AG08396 (cell line): Measurements from ENCODE around the gene ACAT1.
"Not testable (repeated sequence)": the region's sequence is repeated elsewhere in the genome, so short reads cannot be mapped to it uniquely, and the experiment has no call there.

Source experiments
- DNase-seq: peaks from one replicate; pipeline ENCODE4 v3.0.0; 2012; ENCODE audit warnings: low spot score, mixed read lengths

The ACAT1 gene

DNA sequence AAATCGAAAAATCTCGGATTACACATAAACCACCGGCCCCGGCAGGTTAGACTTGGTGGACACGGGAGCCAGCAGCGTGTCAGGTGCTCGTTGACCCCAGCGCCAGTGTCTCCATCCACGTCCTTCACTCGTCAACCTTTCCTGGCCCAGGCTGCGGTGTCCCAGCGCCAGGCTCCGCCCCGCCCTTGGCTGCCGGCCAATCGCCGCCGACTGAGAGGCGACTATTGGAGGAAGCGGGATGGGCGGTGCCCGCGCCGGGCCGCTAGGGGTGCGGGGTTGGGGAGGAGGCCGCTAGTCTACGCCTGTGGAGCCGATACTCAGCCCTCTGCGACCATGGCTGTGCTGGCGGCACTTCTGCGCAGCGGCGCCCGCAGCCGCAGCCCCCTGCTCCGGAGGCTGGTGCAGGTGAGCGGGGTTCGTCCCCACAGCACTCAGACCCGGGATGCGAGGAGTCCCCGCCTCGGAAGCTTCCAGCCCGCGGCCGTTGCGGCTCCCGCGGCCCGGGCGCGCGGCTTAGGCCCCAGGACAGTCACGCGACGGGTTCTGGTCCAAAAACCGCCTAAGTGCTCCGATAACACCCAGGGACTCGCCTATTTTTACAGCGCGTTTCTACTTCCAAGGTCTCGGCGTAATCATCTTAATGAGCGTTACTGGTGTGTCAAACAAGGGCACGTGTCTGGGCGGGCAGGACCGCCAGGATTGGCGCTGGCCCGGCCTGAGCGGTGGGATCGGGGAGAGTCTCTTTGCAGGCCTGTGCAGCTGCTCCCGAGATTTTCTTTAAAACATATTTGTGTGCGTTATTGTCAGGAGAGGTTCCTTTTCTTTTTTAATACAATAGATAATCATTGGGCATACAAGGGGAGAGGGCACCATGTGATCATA lies at the start of gene ACAT1:
Gene ACAT1, plus strand, starts transcription at position 294 of the 882 bp plus-strand sequence. Its CDS starts 40 bp downstream, at position 334.
- DNase-seq = peak; percentile 94

DNA sequence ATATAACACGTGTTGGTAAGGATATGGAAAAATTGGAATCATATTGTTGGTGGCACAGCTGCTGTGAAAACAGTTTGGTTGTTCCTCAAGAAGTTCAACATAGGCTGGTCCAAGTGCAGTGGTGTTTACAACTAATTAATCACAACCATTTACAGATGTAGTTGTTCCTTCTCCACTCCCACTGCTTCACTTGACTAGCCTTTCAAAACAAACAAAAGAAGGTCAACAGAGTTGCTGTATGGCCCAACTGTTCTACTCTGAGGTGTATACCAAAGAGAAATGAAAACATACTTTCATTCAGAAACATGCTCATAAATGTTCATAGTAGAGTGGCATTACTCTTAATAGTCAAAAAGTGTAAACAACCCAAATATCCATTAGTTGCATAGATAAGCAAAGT lies 36.6 kb upstream of the ACAT1 start:
- DNase-seq = no peak

DNA sequence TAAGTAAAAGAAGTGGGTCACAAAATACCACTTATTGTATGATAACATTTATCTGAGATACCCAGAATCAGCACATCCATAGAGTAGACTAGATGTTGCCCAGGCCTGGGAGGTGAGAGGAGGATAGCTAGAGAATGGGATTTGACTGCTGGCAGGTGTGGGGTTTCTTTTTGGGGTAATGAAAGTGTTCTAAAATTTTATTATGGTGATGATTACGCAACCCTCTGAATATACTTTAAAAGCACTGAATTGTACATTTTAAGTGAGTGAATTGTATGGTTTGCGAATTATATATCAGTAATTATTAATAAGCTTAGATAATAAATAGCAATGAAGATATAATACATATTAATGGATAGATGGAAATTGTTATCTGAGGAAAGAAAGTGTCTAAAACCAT lies 35.7 kb upstream of the ACAT1 start:
- no peak for DNase-seq

DNA sequence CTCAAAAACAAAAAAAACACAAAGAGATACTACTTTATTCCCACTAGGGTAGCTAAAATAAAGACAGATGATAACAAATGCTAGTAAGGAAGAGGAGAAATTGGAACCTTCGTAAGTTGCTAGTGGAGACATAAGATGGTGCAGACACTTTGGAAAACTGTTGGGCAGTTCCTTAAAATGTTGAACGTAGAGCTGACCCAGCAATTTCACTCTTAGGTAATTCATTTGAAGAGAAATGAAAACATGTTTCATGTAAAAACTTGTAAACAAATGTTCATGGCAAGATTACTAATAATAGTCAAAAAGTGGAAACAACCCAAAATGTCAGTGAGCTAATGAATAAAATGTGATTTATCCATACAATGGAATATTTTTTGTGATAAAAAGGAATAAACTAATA lies 29.2 kb upstream of the ACAT1 start:
- no peak for DNase-seq

GRCh38 chr11:108093128-108093904 lies 28.1 kb upstream of the ACAT1 start:
- DNase-seq = peak; percentile 10

DNA sequence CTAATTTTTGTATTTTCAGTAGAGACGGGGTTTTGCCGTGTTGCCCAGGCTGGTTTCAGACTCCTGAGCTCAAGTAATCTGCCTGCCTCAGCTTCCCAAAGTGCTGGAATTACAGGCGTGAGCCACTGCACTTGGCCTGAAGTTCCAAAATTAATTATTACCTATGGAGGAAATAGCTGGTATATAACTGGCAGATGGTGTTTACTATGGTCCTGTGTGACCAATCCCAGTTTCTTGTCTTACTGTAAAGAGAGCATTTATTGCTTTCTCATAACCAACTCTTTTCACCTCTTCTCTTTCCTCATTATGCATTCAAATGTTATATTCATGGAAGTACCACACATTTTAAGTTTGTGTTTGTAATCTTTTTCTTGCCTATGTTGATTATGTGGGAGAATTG lies 24.2 kb upstream of the ACAT1 start:
- DNase-seq = no peak

- no peak for DNase-seq
These were observed 20.1 kb upstream of the ACAT1 start for GRCh38 chr11:108101090-108101775.

GRCh38 chr11:108111126-108111525 lies 10.2 kb upstream of the ACAT1 start:
- no peak for DNase-seq

DNA sequence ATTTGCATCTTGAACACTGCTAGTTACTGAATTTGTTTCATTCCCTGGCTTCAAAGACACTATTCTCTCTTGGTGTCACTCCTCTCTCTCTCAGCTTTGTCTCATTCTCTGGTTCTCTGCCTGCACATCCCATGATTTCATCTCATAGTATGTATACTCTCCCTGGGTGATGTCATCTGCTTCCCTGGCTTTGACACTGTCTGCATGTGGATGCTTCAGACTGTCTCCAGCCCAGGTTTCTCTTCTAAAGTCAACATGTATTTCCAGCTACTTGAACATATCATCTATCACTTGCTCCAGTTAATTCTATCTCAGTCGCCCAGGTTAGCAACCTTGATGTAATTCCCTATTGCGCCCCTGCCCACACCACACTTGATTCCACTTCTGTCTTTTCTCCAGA lies 9.3 kb upstream of the ACAT1 start:
- no peak for DNase-seq

DNA sequence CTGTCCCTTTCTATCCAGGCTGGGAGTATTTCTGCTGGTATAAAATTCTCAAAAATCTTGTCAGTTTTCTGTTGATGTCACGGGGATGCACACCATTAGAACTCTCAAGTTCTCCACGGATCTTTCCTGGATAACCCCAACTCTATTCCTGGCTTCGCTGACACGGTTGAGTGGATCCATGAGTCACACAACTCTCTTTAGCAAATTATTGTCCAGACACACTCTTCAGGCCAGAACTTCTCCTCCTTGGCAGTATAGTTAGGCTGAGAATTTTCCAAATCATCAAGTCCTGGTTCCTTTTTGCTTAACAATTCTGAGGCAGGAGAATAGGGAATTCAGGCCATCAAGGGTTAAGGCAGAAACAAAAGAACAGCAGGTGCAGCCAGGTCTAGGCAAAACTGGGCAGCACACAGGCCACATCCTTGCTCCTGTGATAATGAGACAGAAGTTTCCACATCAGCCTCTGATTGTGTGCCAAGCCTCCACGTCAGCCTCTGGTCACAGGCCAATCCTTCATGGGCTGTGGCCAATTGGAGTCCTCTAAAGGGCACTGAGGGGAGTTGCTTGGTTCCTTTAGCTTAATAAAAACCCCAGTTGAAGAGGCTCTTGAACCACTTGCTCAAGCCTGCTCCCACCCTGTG lies 5.7 kb upstream of the ACAT1 start:
- peak; percentile 82 for DNase-seq

GRCh38 chr11:108117746-108118371 lies 3.5 kb upstream of the ACAT1 start:
- peak; percentile 56 for DNase-seq

DNA sequence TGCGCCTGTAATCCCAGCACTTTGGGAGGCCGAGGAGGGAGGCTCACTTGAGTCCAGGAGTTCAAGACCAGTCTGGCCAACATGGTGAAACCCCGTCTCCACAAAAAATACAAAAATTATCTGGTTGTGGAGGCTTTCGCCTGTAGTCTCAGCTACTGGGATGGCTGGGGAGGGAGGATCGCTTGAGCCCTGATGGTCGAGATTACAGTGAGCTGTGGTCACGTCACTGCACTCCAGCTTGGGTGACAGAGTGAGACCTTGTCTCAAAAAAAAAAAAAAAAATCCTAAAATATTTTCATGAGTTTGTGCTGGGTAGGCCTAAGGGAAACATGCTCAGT lies 462 bp upstream of the ACAT1 start:
- not testable (repeated sequence) for DNase-seq

DNA sequence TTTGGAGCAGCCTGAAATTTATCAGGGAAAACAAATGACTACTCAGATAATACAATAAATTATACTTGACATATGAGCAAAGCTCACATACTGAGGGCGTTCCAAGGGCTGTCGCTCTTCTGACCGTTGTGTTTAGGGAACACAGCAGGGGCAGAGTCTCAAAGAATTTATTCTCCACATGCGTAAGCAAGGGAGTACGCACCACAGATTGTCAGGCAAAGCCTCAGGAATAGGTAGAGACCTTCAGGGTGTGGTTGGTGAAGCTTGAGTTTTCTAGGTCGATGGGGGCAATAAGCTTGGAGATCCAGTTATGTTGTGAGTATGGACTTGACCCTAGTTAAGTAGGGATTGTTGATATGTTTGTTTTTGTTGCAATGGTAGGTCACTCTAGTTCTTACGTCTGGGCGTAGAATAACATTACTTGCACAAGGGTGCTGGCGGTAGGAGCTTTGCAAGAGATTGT lies 830 bp downstream of the ACAT1 start:
- peak; percentile 24 for DNase-seq

DNA sequence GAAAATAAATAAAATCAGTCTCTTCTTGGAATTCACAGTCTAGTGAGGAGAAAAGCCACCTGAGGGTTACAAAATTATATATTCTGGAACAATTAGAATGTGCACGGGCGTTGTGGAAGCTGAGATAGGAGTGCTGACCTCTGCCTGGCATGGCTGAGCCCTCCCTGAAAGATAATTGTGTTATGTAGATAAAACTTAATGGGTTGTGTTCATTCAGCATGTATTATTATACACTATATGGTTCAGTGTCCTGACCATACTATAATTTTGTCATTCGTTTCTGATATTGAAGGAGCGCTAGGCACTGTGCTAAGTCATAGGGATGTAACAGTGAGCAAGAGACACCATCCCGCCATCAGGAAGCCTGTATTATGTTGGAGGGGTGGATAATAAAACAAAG lies 3.7 kb downstream of the ACAT1 start:
- no peak for DNase-seq

DNA sequence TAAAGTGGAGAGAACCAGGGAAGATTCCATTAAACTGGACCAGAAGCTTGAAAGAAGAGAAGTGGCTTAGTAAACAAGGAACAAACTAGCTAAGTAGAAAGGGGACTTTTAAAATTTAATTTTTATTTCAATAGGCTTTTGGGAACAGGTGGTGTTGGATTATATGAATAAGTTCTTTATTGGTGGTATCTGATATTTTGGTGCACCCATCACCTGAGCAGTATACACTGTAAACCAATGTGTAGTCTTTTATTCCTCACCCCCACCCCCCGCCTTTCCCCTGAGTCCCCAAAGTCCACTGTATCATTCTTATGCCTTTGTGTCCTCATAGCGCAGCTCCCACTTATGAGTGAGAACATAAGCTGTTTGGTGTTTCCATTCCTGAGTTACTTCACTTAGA lies 7.4 kb downstream of the ACAT1 start:
- no peak for DNase-seq

GRCh38 chr11:108131993-108132392 lies 10.6 kb downstream of the ACAT1 start:
- no peak for DNase-seq

DNA sequence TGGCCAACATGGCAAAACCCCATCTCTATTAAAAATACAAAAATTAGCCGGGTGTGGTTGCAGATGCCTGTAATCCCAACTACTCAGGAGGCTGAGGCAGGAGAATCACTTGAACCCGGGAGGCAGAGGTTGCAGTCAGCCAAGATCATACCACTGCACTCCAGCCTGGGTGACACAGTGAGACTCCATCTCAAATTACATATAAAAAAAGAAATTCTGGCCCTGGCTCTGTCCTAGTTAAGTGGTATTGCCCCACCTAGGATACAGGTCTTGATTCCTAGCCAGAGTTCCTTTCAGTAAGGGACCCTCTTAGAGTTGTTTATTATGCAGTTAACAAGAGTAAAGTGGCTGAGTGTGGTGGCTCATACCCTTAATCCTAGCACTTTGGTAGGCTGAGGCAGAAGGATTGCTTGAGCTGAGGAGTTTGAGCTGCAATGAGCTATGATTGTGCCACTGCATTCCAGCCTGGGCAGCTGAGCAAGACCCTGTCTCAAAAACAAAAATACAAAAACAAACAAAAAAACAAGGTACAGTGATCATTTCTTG lies 11.7 kb downstream of the ACAT1 start:
- DNase-seq = not testable (repeated sequence)

DNA sequence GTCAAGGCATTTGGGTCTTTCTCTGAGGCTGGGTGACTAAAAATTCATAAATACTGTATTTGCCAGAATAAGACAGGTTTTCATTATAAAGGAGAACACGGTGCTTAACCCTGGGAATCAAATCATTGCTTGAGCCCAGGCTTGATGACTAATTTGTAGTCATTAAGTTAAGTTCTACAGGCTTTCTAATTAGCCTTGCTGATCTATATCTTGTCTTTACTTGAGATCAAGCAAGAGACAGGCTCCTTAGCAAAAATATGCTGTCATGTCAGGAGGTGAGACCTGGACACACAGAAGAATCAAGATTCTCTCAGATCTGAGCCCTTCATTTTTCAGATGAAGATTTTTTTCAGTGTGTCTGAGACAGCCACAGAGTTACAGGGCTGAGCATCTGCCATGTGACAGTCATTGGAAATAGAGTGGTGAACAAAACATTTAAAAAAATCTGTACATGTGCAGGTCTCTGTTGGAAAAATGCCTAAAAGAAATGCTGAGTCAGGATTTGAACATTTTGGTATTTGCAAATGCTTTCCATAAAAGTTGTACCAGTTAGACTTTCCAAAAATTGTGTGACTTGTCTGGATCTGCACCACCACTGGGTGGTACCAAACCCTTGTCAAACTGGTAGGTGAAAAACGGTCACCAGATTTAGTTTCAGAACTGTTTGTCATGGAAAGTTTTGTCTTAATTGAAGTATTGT lies 14.6 kb downstream of the ACAT1 start:
- no peak for DNase-seq

DNA sequence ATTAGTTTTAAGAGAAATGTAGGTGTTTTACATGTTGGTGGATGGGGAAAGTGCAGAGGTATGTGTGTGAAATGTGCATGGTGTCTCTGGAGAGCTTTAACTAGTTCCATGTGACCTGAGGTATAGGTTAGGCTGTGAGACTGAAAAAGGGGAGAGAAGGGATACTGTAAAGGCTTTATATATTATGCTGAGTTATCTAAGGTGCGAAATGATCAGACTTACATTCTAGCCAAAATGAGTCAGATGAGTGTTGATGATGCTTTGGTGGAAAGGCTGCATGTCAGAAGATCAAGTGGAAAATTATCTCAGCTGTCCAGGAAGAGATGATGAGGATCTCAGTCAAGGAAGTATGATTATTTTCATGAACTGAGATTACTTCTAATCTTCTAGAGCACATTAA lies 15.8 kb downstream of the ACAT1 start:
- DNase-seq = no peak

GRCh38 chr11:108142304-108142703 lies 20.9 kb downstream of the ACAT1 start:
- DNase-seq = no peak

DNA sequence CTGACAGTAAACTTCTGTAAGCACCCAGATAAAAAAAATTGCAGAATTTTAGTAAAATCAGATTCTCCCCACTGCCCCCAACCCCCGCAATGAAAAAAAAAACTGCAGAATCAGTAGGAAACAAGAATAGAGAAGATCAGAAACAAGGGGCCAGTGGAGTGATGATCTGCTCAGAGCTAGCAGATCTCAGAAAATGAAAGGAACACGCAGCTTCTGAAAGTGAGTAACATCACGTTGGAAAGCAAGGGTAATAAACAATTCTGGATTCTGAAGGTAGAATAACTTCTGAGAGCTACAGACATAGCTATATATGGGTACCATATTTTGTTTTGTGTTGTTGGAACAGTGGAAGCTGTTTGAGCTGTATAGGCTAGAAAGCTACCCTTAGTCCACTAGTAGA lies 23.2 kb downstream of the ACAT1 start:
- no peak for DNase-seq
